ENCODE data around the gene PRPF38A. TPM values are rescaled to one million over a fixed set of nuclear protein-coding genes. Genes with fewer than 3 reads are reported as not detected.

PRPF38A gene
- total RNA-seq, 1 experiment from 2014 or later: 89.9 TPM

DNA sequence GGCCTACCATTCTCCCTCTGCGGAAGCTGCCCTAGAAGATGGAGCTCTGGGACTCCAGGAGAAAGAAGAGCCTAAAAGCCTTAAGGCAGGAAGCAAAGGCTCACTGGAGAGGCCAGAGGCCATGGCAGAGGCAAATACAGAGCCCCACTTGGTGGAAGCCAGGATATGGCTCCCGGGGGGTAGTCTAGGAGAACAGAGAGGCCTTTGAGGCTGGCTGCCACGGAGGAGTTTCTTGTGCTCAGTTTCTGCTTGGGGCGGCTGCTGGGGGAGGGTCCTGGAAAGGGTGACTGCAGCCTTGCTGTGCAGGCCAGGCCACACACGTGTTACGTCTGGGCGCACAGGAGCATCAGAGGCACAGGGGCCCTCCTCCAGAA lies 43.8 kb upstream of the PRPF38A start:
- no peak overlapping the region for H2BK5ac ChIP-seq (ENCODE audit: insufficient read length, low read length)
- no peaks in the 10 kb centered on the region for H3K9me3 Mint-ChIP-seq

More for the DNA sequence above, 43.8 kb upstream of the PRPF38A start:
- H3K4ac ChIP-seq (ENCODE audit: low read depth, low read length): no peak overlapping the region
- no peak overlapping the region for H3K23ac ChIP-seq (ENCODE audit: insufficient read length, low read depth, low read length)
- no CpG with 5 or more reads among the region's 7 CpGs for WGBS (ENCODE audit: extremely low coverage, insufficient read length, low lambda C conversion rate)
- no peak overlapping the region for H4K8ac ChIP-seq (replicated peaks; ENCODE audit: insufficient read length, low read depth, low read length)
- H2BK20ac ChIP-seq (ENCODE audit: low read depth, low read length, poor library complexity, severe bottlenecking): no peak overlapping the region
- no peaks in the 10 kb centered on the region for H3K27me3 Mint-ChIP-seq (ENCODE audit: low read depth)
- no peak overlapping the region for H2AFZ ChIP-seq (ENCODE audit: low read length)
- H3K9ac ChIP-seq (ENCODE audit: extremely low read depth, insufficient read length, low read length): no peak overlapping the region
- no peak overlapping the region for H3K56ac ChIP-seq (ENCODE audit: insufficient read length, low read depth, low read length)
- H3K4me3 Mint-ChIP-seq: no peak overlapping the region
- no peak overlapping the region for H3K4me2 ChIP-seq (ENCODE audit: insufficient read depth, insufficient read length, low read length)
- H3K18ac ChIP-seq (ENCODE audit: insufficient read length, low read depth, low read length): no peak overlapping the region
- no peak overlapping the region for H4K91ac ChIP-seq (ENCODE audit: insufficient read length, low read depth, low read length)
- no peaks in the 10 kb centered on the region for H3K9me3 ChIP-seq (ENCODE audit: control insufficient read depth, low read depth, low read length)
- H3K79me2 ChIP-seq (ENCODE audit: insufficient read depth, low read length): no peaks in the 10 kb centered on the region
- no peak overlapping the region for H2AK5ac ChIP-seq (ENCODE audit: insufficient read length, low read length)
- peaks cover 9 to 13% of the 10 kb centered on the region in 2 experiments for H3K4me1 Mint-ChIP-seq
- no peak overlapping the region for H2BK12ac ChIP-seq (ENCODE audit: insufficient read length, low read depth, low read length)
- H3K14ac ChIP-seq (ENCODE audit: insufficient read depth, low read length): no peak overlapping the region
- no peak overlapping the region for H3K27ac ChIP-seq (ENCODE audit: insufficient read length, low read depth, low read length)
- H3K36me3 Mint-ChIP-seq (ENCODE audit: insufficient read depth in 1 of 3, low read depth in 3 of 3): peaks cover 31 to 84% (median 75%) of the 10 kb centered on the region in 3 experiments
- no peaks in the 10 kb centered on the region for H3K79me1 ChIP-seq (ENCODE audit: insufficient read depth, low read depth, low read length, poor library complexity, severe bottlenecking)
- no peak overlapping the region for H4K5ac ChIP-seq (ENCODE audit: insufficient read length, low read depth, low read length)
- TF ChIP-seq CTCF (conservative IDR thresholded peaks at IDR 0.05): no peak
- H3T11ph ChIP-seq (ENCODE audit: low read length): no peak overlapping the region
- peaks cover 5% of the 10 kb centered on the region for H3K23me2 ChIP-seq (ENCODE audit: insufficient read length, low read depth, low read length, poor library complexity, severe bottlenecking)
- H3K27ac Mint-ChIP-seq: no peak overlapping the region; a peak in 1 of 7 replicates
- H3K27me3 ChIP-seq (ENCODE audit: insufficient read depth, low read length): no peaks in the 10 kb centered on the region
- no peak overlapping the region for H2BK120ac ChIP-seq (ENCODE audit: low read depth, low read length, poor library complexity, severe bottlenecking)
- no peaks in the 10 kb centered on the region for H3K4me1 ChIP-seq (ENCODE audit: insufficient read depth, low read length)
- H2BK15ac ChIP-seq (ENCODE audit: low read depth, low read length): no peak overlapping the region
- H4K20me1 ChIP-seq (ENCODE audit: control insufficient read depth, insufficient read depth, insufficient read length): no peaks in the 10 kb centered on the region
- DNase-seq: no peak
